NCI-H446 treated with DMSO at 0.1 percent for 48 hours (cell line): ENCODE measurements around the gene KATNB1.
"Not testable (repeated sequence)": the region's sequence is repeated elsewhere in the genome, so short reads cannot be mapped to it uniquely, and the experiment has no call there.

Experiments
- DNase-seq: peaks from one replicate; lab custom pipeline; 2025; lab: John Stamatoyannopoulos, UW

The KATNB1 gene

DNA sequence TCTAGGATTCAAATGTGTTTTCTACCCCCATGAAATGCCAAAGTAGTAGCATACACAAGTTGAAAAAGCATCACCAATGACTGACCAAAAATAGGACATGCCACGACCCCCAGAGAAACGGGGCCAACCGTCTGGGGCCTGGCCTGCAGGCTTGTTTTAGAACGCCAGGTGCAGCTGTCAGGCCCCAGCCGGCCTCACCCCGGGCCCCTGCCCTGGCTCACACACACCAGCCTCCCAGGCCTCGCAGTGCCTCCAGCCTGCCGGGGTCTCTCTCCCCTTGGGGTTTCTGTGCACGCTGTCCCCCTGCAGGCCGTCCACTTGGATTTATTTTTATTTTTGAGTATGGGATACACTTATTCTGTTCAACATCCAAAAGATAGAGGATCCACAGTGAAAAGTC, 7.9 kb downstream of the KATNB1 start:
- no peak for DNase-seq

DNA sequence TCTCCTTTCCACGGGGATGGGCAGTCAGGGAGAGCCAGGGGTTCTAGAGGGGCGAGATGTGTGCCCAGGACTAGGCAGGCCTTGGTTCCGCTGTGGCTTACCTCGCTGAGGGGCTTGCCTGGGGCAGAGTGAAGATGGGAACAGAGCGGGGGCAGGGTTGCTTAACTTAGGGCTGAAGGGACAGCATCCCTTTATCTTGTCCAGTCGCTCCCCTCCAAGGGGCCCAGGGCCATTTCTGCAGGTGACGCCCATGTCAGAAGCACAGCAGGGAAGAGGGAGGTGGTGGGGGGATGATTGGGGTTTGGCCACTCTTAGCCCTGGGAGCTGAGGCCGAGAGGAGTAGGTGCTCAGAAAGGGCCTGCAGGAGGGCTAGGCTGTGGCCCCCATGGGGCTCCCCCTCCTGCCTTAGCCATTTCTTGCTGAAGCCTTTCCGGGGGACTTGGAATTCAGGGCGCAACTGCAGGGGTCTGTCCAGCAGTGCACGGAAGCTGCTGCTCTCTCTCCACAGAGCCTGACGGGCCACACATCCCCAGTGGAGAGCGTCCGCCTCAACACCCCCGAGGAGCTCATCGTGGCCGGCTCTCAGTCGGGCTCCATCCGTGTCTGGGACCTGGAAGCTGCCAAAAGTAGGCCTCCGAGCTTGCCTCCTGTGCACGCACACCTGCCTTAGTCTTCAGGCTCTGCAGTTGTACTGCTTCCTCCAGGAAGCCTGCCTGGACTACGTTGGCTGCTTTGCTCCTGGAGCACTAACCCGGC, 8.5 kb downstream of the KATNB1 start:
- DNase-seq: no peak

DNA sequence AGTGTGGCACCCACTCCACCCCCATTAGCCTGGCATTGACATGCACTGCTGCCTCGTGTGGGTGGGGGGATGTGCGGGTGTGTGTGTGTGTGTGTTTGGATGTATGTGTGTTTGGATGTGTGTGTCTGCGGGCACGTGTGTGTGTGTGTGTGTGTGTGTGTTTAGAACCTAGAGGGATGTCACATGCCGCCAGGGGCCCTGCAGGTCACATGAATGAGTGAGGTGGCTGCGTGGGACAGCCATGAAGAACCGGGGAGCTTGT, 9.0 kb downstream of the KATNB1 start:
- DNase-seq: no peak

DNA sequence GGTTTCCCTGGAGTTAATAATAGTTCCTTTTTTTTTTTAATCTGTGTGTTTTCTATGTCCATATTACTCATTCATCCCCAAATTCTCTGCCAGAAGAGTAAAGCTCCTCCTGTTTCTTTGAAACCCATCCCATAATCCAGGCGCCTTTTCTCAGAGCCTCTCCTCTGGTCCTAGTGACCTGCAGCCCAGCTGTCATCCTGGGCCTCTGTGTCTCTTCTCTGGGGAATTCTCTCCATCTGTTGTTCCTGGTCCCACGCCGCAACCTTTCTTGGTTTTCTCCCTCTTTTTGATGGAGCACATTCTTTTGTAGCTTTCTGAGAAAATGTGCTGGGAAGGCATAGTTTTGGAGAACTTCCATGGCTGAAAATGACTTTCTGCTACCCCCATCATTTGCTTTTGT, 10.2 kb downstream of the KATNB1 start:
- peak; percentile 2 for DNase-seq

DNA sequence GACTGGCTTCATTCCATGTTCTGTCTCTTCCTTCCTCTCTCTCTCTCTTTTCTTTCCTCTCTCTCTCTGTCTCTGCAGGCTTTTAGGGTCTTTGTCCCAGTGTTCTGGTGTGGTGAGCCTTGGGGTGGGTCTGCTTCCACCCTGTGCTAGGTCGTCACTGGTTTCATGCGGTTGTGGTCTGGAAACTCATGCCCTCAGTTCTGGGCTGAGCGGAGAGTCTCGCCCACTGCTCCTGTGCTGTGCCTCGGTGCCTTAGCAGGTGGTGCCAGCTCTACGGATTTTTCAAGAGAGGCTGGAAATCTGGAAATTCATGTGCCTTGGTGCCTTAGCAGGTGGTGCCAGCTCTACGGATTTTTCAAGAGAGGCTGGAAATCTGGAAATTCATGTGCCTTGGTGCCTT, 10.7 kb downstream of the KATNB1 start:
- DNase-seq: not testable (repeated sequence)

DNA sequence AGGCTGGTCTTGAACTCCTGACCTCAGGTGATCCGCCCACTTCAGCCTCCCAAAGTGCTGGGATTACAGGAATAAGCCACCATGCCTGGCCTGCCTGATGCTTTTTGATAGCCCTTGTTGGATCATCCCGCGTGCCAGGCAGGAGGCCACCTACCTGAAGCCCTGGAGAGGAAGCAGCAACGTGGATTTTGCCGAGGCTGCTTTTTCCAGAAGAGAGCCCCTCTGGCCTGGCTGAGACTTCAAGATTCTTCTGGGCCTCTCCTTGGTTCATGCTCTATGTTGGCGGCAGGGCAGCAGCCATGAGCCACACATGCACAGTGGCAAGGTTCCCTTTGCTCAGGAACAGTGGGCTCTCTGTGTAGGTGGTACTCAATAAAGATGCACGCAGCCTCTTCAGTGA, 11.5 kb downstream of the KATNB1 start:
- DNase-seq: no peak

DNA sequence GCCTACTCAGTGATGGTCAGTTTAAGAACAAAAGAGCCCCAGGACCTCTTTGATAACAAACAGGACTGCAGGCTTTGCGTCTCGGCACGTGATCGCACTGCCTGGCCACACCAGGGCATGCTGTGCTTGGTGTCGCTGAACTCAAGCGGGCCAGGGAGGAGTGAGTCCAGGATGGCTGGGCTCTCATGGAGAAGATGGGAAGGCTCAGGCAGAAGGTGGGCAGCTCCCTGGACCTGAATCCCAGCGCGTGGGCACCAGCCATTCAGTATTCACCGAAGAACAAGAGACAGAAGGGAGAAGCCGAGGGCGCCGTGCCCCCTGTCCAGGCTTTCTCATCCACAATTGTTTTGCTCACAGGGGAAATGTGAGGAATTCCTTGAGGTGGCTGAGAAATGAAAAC, 11.9 kb downstream of the KATNB1 start:
- no peak for DNase-seq

DNA sequence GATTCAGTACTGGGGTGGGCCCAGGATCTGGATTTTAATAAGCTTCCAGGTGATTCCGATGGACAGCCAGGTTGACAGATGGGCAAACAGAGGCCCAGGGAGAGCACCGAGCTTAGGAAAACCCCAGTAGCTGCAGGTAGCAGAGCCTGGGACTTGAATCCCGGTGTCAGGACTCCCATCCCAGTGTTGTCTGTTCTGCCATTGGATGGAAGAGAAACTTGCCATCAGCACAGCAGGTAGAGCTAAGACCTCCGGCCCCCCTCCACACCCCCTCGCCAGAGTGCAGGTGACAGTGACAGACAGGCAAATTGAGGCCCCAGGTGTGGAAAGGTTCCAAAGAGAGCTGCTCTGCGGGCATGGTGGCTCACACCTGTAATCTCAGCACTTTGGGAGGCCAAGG, 12.4 kb downstream of the KATNB1 start:
- DNase-seq: no peak

DNA sequence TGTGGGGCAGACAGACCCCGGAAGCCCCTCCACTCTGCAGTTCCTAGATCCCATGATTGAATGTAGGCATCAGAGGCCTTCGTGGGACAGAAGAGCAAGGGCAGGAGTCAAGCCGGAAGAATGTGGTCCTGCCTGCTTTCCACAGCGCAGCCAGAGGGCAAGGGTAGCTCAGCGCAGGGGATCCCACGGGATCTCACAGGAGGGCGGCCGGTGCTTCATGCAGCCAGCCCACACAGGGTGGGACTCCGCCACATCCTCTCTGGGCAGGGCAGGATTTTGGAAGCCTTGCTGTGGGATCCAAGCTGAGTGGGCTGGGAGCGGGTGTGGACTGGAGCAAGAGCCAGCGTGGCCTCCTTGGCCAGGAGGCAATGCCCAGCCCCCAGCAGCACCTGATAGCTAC, 13.0 kb downstream of the KATNB1 start:
- DNase-seq: no peak

DNA sequence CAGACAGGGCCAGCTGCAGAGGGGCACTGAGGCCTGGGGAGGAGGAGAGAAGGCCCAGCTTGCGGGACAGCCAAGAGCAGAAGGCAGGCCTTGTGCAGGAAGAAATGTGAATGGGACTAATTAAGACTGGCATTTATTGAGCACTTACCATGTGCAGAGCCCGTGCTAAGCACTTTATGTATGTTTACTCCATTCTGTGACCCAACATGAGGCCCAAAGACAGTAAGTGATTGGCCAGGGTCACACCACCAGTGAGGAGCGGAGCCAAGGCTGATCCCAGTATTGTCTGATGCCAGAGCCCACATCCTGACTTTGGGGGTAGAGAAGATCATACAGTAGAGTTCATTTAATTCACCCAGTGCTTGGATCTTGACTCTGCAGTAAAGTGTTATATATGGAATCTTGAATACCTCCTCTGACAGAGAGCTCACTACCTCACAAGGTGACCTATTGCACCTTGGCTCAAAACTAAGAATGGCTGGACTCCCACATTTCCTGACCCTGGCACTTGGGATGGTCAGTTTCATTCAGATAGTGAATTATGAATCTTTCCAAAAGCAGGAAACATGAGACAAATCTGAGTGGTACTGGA, 13.6 kb downstream of the KATNB1 start:
- no peak for DNase-seq

DNA sequence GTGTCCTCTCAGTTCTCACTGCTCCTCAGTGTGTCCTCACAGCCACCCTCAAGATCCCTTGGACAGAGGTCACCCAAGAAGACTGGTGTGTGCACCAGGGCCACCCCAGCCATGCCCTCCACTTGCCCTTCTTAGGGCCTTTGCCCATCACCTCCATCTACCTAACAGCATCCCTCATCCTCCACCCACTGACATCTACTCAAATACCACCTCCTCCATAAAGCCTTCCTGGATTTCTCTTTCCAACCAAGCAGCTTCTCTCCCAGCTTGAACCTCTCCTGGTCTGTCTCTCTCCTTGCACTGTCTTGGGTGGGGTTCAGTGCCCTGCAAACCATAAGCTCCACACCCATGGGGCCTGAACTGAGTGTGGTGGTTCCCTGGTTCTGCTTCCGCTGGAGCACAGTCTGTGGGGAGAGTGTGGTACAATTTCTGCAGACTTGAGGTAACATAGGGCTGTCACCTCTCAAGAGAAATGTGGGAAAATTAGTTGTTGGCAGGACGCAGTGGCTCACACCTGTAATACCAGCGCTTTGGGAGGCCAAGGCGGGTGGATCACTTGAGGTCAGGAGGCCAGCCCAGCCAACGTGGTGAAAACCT, 14.4 kb downstream of the KATNB1 start:
- no peak for DNase-seq

DNA sequence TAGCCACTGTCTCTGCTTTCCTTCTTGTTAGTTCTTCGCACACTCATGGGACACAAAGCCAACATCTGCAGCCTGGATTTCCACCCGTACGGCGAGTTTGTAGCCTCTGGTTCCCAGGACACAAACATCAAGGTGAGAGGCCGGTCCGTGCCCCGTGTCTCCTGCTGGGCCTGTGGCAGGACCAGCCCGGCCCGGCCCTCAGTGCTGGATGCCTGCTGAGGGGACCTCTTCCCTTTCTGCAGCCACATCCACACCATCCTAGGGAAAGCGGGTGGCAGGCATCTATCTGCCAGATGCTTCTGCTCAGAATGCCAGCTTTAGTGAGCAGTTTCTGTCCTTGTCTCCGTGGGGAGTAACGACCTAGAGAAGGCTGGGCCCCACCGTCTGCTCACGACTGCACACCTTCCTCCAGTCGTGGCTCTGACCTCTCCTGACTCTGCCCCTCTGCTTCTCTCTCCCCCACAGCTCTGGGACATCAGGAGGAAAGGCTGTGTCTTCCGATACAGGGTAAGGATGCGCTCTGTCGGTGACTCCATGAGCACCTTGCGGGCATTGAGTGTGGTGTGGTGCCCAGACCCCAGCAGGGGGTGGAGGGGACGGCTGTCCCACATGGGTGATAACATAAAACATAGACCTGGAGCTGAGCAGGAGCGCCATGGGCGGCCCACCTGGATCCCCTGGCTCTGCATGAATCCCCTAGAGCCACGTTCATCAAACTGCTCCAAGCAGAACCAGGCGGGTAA, 15.4 kb downstream of the KATNB1 start:
- no peak for DNase-seq

DNA sequence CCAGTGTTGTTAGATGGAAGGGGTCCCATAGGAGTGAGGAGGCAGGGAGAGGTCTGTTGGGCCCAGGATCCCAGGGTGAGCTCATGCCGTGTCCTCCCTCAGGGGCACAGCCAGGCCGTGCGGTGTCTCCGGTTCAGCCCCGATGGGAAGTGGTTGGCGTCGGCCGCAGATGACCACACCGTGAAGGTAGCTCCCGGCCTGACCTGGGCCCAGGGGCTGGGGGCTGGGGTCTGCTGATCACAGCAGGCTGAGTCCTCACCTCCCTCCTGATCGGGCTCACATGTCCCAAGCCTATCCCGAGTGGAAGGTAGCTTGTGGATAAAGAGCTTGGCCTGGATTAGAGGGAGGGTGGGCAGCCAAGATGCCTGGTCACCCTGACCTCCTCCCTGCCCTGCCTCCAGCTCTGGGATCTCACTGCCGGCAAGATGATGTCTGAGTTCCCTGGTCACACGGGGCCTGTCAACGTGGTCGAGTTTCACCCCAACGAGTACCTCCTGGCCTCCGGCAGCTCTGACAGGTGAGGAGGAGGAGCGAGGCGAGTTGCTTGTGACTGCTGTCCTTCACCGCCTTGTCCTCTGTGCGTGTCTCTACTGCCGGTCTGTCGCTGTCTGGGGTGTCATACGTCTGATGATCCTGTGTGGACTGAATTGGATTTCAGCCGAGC, 16.1 kb downstream of the KATNB1 start:
- no peak for DNase-seq

DNA sequence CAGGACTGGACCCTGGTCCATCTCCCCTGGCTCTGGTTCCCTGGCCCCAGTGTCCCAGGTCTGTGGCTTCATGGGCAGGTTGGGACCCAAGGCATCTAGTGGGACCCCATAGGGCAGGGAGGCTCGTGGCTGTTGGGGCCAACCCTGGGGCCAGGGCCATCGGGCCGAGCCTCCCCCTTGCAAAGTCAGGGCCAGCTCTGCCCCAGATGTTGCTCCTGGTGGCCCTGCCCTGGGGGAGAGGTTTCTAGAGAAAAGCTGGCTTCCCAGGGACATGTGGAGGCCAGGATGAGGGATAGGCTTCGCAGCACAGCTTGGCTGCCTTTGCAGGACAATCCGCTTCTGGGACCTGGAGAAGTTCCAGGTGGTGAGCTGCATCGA, 16.6 kb downstream of the KATNB1 start:
- no peak for DNase-seq

DNA sequence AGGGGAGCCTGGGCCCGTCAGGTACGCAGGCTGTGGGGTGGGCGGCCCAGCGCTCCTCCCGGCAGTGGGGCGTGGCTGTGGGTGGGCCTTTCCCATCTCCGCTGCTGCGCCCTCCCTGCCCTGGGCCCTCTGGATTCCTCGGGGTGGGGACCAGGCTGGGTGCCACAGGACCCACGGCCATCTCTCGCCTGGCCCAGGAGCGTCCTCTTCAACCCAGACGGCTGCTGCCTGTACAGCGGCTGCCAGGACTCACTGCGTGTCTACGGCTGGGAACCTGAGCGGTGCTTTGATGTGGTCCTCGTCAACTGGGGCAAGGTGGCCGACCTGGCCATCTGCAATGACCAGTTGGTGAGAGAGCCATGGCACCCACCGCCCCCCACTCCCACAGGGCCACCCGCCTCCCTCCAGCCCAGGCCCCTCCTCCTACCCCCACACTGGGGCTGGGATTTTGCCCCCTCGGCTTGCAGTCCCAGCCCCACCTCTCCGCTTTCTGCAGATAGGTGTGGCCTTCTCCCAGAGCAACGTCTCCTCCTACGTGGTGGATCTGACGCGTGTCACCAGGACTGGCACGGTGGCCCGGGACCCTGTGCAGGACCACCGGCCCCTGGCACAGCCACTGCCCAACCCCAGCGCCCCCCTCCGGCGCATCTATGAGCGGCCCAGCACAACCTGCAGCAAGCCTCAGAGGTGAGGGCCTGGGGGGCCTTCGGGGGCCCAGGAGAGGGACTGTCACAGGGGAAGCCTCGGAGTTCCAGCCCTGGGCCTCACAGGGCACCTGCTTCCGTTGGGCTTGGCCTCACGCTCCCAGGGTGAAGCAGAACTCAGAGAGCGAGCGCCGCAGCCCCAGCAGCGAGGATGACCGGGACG, 17.2 kb downstream of the KATNB1 start:
- no peak for DNase-seq

DNA sequence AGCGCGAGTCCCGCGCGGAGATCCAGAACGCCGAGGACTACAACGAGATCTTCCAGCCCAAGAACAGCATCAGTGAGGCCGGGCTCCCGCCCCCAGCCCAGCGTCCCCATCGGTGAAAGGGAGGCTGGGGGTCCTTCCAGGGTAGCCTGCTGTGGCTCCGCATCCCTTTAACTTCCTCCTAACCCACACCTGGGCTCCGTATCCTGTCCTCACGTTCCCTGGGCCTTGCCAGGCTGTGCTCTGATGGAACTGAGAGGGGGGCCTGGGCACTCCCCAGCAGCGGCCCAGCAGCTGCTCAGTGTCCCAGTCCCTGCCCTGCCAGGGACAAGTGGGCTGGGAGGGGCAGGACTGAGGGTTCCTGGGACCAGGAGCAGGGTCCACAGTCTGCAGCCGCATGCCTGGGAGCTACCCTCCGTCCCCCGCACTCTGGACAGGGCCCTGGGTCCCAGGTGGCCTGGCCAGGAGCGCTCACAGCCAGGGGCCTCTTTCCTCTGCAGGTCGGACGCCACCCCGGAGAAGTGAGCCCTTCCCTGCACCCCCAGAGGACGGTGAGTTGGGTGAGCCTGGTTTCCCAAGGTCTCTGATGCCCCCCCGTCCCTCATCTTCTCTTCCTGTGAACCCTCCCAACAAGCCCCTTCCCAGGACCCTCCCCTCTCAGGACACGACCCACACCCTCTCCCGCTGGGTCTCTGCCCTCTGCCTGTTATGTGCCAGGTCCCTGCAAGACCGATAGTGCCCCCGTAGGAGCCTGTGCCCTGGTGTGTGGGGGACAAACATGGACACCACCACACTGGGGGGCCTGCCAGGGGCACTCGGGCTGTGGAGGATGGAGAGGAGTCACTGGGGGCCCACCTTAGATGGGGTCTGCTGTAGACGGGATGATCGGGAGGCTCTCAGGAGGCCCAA, 18.1 kb downstream of the KATNB1 start:
- DNase-seq: no peak

DNA sequence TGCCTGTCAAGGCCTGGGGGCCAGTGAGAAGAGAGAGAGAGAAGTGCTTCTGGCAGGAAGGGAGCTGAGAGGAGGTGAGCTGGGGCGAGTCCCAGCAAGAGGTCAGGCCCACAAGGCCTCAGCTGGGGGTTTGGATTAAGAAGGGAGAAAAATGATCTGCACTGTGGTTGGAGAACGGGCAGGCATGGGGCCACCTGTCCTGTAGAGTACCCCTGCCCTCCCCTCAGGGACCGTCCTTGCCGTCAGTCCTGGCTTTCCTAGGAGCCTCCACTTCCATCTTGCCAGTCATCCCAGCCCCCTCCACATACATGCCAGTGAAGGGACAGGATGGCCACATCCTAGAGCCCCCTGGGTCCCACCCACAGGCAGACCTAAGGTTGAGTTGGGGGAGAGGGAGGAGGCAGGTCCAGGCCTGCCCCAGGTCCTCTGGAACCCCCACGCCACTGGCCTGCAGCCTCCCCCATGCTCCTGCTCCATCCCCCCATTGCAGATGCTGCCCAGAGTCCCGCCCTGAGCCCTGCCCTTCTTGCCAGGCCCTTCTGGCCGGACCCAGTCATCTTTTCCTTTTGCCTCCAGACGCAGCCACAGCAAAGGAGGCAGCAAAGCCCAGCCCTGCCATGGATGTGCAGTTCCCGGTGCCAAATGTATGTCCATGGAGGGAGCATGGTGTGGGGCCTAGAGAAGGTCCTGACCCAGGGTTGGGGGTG, 18.9 kb downstream of the KATNB1 start:
- no peak for DNase-seq

DNA sequence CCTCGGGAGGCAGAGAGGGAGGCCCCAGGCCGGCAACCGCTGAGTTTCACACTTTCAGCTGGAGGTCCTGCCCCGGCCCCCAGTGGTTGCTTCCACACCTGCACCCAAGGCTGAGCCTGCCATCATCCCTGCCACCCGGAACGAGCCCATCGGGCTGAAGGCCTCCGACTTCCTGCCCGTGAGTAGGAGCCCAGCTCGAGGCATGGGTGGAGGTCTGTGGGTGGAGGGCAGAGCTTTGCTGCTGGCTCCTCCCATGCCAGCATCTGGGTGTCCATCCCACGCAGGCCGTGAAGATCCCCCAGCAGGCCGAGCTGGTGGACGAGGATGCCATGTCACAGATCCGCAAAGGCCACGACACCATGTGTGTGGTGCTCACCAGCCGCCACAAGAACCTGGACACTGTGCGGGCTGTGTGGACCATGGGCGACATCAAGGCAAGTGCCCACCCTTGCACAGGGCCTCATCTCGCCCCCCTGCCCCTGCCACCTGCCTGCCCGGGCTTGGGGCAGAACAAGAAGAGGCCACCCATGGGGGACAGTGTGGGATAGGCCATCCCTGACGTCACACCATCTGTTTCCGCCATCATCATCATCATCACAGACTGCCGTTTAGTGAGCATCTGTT, 19.6 kb downstream of the KATNB1 start:
- no peak for DNase-seq

DNA sequence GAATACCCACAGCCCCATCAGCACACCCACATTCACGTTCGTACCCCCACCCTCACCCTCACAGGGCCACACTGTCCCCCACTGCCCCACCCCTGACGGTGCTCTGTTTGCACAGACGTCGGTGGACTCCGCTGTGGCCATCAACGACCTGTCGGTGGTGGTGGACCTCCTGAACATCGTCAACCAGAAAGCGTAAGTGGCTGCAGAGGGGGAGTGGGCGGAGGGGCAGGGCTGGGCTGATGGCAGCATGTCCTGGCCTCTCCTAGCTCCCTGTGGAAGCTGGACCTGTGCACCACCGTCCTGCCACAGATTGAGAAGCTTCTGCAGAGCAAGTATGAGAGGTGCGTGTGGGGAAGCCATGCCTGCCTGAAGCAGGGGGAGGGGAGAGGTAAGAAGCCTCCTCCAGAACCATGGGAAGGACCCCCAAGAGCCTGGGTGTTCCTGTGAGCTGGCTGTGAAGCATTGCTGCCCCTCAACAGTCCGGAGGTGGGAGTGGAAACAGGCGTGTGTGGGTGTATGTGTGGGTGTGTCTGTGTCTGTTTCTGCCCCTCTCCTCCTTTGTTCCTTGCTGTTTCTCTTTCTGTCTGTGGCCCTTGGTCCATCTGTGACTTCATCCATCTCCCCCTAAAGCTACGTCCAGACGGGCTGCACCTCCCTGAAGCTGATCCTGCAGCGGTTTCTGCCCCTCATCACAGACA, 20.3 kb downstream of the KATNB1 start:
- no peak for DNase-seq
